H9 (cell line): ENCODE measurements around the gene RUNX2. TPM values are rescaled to one million over a fixed set of nuclear protein-coding genes. Genes with fewer than 3 reads are reported as not detected.

ENCODE experiments used
- DNase-seq: peaks from one replicate; pipeline ENCODE4 v3.0.0-alpha.2; 2017
- H2AFZ ChIP-seq: one replicate; pipeline ENCODE4 v1.6.1; 2013; ENCODE audit warnings: mild to moderate bottlenecking, low read length, control low read depth, moderate library complexity
- H2AK5ac ChIP-seq: 2 replicates; pipeline ENCODE4 v1.6.1; 2013; ENCODE audit warnings: low read length, control low read depth, mixed read lengths; ENCODE audit not compliant: insufficient read length
- H2BK120ac ChIP-seq: one replicate; pipeline ENCODE4 v1.6.1; 2013; ENCODE audit warnings: low read depth, mild to moderate bottlenecking, low read length, control low read depth, inconsistent platforms; ENCODE audit not compliant: poor library complexity, severe bottlenecking
- H2BK12ac ChIP-seq: 2 replicates; pipeline ENCODE4 v1.6.1; 2013; ENCODE audit warnings: low read length, control low read depth, mixed read lengths, low read depth; ENCODE audit not compliant: insufficient read length
- H2BK15ac ChIP-seq: 2 replicates; pipeline ENCODE4 v1.6.1; 2013; ENCODE audit warnings: low read depth, low read length, control low read depth
- H2BK20ac ChIP-seq: one replicate; pipeline ENCODE4 v1.6.1; 2013; ENCODE audit warnings: low read depth, mild to moderate bottlenecking, low read length, control low read depth, inconsistent platforms; ENCODE audit not compliant: poor library complexity, severe bottlenecking
- H2BK5ac ChIP-seq: 2 replicates; pipeline ENCODE4 v1.6.1; 2013; ENCODE audit warnings: low read length, control low read depth, mixed read lengths; ENCODE audit not compliant: insufficient read length
- H3K14ac ChIP-seq: 2 replicates; pipeline ENCODE4 v1.6.1; 2013; ENCODE audit warnings: low read length, control low read depth; ENCODE audit not compliant: insufficient read depth
- H3K18ac ChIP-seq: 2 replicates; pipeline ENCODE4 v1.6.1; 2013; ENCODE audit warnings: low read depth, mild to moderate bottlenecking, mixed read lengths, low read length, control low read depth; ENCODE audit not compliant: insufficient read length
- H3K23ac ChIP-seq: 2 replicates; pipeline ENCODE4 v1.6.1; 2013; ENCODE audit warnings: low read length, control low read depth, mixed read lengths, low read depth; ENCODE audit not compliant: insufficient read length
- H3K23me2 ChIP-seq: 2 replicates; pipeline ENCODE4 v1.6.1; 2013; ENCODE audit warnings: low read depth, mild to moderate bottlenecking, mixed read lengths, low read length, control low read depth; ENCODE audit not compliant: insufficient read length, poor library complexity, severe bottlenecking
- H3K27ac ChIP-seq: 2 replicates; pipeline ENCODE4 v1.5.1; 2013; ENCODE audit warnings: low read length, control low read depth, mixed read lengths, low read depth; ENCODE audit not compliant: insufficient read length
- H3K27me3 ChIP-seq: 2 replicates; pipeline ENCODE4 v1.6.1; 2013; ENCODE audit warnings: low read length, control low read depth, inconsistent platforms; ENCODE audit not compliant: insufficient read depth
- H3K4ac ChIP-seq: 2 replicates; pipeline ENCODE4 v1.6.1; 2013; ENCODE audit warnings: low read depth, mild to moderate bottlenecking, control low read depth, inconsistent platforms, low read length, moderate library complexity
- H3K4me1 ChIP-seq: 2 replicates; pipeline ENCODE4 v1.6.1; 2013; ENCODE audit warnings: low read length, control low read depth, inconsistent platforms; ENCODE audit not compliant: insufficient read depth
- H3K4me2 ChIP-seq: 2 replicates; pipeline ENCODE4 v1.6.1; 2013; ENCODE audit warnings: low read length, control low read depth, mixed read lengths; ENCODE audit not compliant: insufficient read length, insufficient read depth
- H3K56ac ChIP-seq: 2 replicates; pipeline ENCODE4 v1.6.1; 2013; ENCODE audit warnings: low read depth, mild to moderate bottlenecking, mixed read lengths, low read length, control low read depth; ENCODE audit not compliant: insufficient read length
- H3K79me1 ChIP-seq: 2 replicates; pipeline ENCODE4 v1.6.1; 2013; ENCODE audit warnings: low read depth, mild to moderate bottlenecking, moderate library complexity, low read length, control low read depth, inconsistent platforms; ENCODE audit not compliant: insufficient read depth, poor library complexity, severe bottlenecking
- H3K79me2 ChIP-seq: 2 replicates; pipeline ENCODE4 v1.6.1; 2013; ENCODE audit warnings: low read length, control low read depth, inconsistent platforms; ENCODE audit not compliant: insufficient read depth
- H3K9ac ChIP-seq: 2 replicates; pipeline ENCODE4 v1.6.1; 2013; ENCODE audit warnings: low read length, control low read depth, mixed read lengths; ENCODE audit not compliant: insufficient read length; ENCODE audit errors: extremely low read depth
- H3K9me3 ChIP-seq: one replicate; pipeline ENCODE4 v1.6.1; 2013; ENCODE audit warnings: low read depth, low read length, inconsistent platforms; ENCODE audit not compliant: control insufficient read depth
- H3T11ph ChIP-seq: one replicate; pipeline ENCODE4 v1.6.1; 2013; ENCODE audit warnings: mild to moderate bottlenecking, low read length, control low read depth, inconsistent platforms
- H4K20me1 ChIP-seq: one replicate; pipeline ENCODE4 v1.6.1; 2013; ENCODE audit not compliant: control insufficient read depth, insufficient read length, insufficient read depth
- H4K5ac ChIP-seq: 2 replicates; pipeline ENCODE4 v1.6.1; 2013; ENCODE audit warnings: low read depth, mild to moderate bottlenecking, mixed read lengths, low read length, control low read depth; ENCODE audit not compliant: insufficient read length
- H4K8ac ChIP-seq: replicated peaks from 2 replicates; pipeline ENCODE4 v1.6.1; 2013; ENCODE audit warnings: low read length, control low read depth, mixed read lengths, low read depth; ENCODE audit not compliant: insufficient read length
- H4K91ac ChIP-seq: 2 replicates; pipeline ENCODE4 v1.6.1; 2013; ENCODE audit warnings: low read depth, mild to moderate bottlenecking, moderate library complexity, mixed read lengths, low read length, control low read depth; ENCODE audit not compliant: insufficient read length
- H3K27ac Mint-ChIP-seq, 3 experiments: 2 replicates in 2 of 3; 3 replicates in 1 of 3; pipeline ENCODE4 v1.8.0; 2020 to 2021; ENCODE audit warnings: mixed read lengths in 3 of 3, mild to moderate bottlenecking in 1 of 3, moderate library complexity in 1 of 3
- H3K27me3 Mint-ChIP-seq: 2 replicates; pipeline ENCODE4 v1.8.0; 2021; ENCODE audit warnings: low read depth, mild to moderate bottlenecking, moderate library complexity, mixed read lengths
- H3K36me3 Mint-ChIP-seq, 3 experiments: 2 replicates in 2 of 3; 3 replicates in 1 of 3; pipeline ENCODE4 v1.8.0; 2020 to 2021; ENCODE audit warnings: low read depth in 3 of 3, mixed read lengths in 3 of 3; ENCODE audit not compliant: insufficient read depth in 1 of 3
- H3K4me1 Mint-ChIP-seq, 2 experiments: 2 replicates each; pipeline ENCODE4 v1.8.0; 2020; ENCODE audit warnings: mixed read lengths in 2 of 2
- H3K4me3 Mint-ChIP-seq, 2 experiments: 2 replicates in 1 of 2; 3 replicates in 1 of 2; pipeline ENCODE4 v1.8.0; 2020 to 2021; ENCODE audit warnings: mild to moderate bottlenecking in 2 of 2, mixed read lengths in 2 of 2, moderate library complexity in 1 of 2
- H3K9me3 Mint-ChIP-seq, 2 experiments: 2 replicates in 1 of 2; 3 replicates in 1 of 2; pipeline ENCODE4 v1.8.0; 2020; ENCODE audit warnings: mild to moderate bottlenecking in 2 of 2, mixed read lengths in 2 of 2, moderate library complexity in 1 of 2
- WGBS: extraction: QIAGEN DNeasy Blood & Tissue Kit; methylation state at CpG from one replicate; pipeline ENCODE4 v1.1.7; 2013; ENCODE audit warnings: missing lambda C conversion rate, low lambda C conversion rate, mixed read lengths; ENCODE audit not compliant: insufficient read length; ENCODE audit errors: extremely low coverage; 5-methylcytosine and 5-hydroxymethylcytosine counted together
- total RNA-seq: library from RNA; stranded (reverse); gene quantifications from 2 replicates; pipeline ENCODE4 v1.2.1, GENCODE V29; 2021
- TF ChIP-seq, protein P1 (sequence below): fragments of 200-600 bp; sonication (generic); conservative IDR thresholded peaks from 3 replicates; pipeline ENCODE4 v1.8.0; 2021; ENCODE audit warnings: antibody characterized with exemption, mild to moderate bottlenecking

RUNX2 gene
- total RNA-seq, 1 experiment from 2014 or later = 0.15 TPM

DNA sequence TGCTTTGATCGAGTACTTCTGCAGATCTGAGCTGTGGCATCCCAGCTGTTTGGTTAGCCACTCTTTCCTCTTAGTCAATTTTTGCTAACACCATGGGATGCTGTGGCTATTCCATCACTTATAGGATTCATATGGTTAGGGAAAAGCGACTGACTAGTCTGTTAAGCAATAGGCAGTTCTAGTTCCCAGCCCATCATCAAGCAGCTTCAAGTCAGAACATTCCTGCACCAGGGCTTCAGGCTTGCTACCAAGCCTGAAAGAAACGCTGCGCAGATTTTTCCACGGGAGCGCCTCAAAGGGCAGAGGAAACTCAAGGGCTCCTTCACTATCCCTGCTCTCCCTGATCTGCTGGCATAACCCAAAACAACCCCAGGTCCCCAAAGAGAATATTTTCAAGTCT lies 209.4 kb downstream of the RUNX2 start:
- no peak overlapping the region for H4K5ac ChIP-seq
- Mint-ChIP-seq H3K4me3 (no peak overlapping the region), H3K27me3 (peaks cover 9% of the 10 kb centered on the region), H3K4me1 (peaks cover 12 to 19% of the 10 kb centered on the region in 2 experiments), H3K27ac (no peak overlapping the region), H3K9me3 (no peaks in the 10 kb centered on the region), H3K36me3 (no peaks in the 10 kb centered on the region)
- H3K79me2 ChIP-seq = no peaks in the 10 kb centered on the region; the same call in 1 of the 2 replicates
- H3K23me2 ChIP-seq = no peaks in the 10 kb centered on the region
- H2BK5ac ChIP-seq = no peak overlapping the region
- no peak overlapping the region for H2AFZ ChIP-seq
- H3K79me1 ChIP-seq = no peaks in the 10 kb centered on the region
- no CpG with 5 or more reads among the region's 6 CpGs for WGBS
- no peak overlapping the region for H3K23ac ChIP-seq
- no peak overlapping the region for H2BK12ac ChIP-seq
- no peaks in the 10 kb centered on the region for H4K20me1 ChIP-seq
- no peaks in the 10 kb centered on the region for H3K9me3 ChIP-seq
- no peak for DNase-seq
- H3K9ac ChIP-seq = no peak overlapping the region
- H3T11ph ChIP-seq = no peak overlapping the region
- no peak overlapping the region for H2BK15ac ChIP-seq
- no peak overlapping the region for H4K91ac ChIP-seq
- H3K4ac ChIP-seq = no peak overlapping the region
- peaks cover 2% of the 10 kb centered on the region for H3K4me1 ChIP-seq
- H3K14ac ChIP-seq = no peak overlapping the region
- H3K27ac ChIP-seq = no peak overlapping the region
- no peaks in the 10 kb centered on the region for H3K27me3 ChIP-seq
- no peak overlapping the region for H2BK20ac ChIP-seq
- H3K56ac ChIP-seq = no peak overlapping the region
- H2BK120ac ChIP-seq = no peak overlapping the region
- H4K8ac ChIP-seq = no peak overlapping the region
- no peak overlapping the region for H3K18ac ChIP-seq
- no peak overlapping the region for H2AK5ac ChIP-seq
- H3K4me2 ChIP-seq = no peak overlapping the region
- TF ChIP-seq, protein P1, sequence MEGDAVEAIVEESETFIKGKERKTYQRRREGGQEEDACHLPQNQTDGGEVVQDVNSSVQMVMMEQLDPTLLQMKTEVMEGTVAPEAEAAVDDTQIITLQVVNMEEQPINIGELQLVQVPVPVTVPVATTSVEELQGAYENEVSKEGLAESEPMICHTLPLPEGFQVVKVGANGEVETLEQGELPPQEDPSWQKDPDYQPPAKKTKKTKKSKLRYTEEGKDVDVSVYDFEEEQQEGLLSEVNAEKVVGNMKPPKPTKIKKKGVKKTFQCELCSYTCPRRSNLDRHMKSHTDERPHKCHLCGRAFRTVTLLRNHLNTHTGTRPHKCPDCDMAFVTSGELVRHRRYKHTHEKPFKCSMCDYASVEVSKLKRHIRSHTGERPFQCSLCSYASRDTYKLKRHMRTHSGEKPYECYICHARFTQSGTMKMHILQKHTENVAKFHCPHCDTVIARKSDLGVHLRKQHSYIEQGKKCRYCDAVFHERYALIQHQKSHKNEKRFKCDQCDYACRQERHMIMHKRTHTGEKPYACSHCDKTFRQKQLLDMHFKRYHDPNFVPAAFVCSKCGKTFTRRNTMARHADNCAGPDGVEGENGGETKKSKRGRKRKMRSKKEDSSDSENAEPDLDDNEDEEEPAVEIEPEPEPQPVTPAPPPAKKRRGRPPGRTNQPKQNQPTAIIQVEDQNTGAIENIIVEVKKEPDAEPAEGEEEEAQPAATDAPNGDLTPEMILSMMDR = no peak
